AG09319 (cell line): Measurements from ENCODE around the gene CUL4A.
"Not testable (repeated sequence)": the region's sequence is repeated elsewhere in the genome, so short reads cannot be mapped to it uniquely, and the experiment has no call there.

Experiments
- DNase-seq: peaks from one replicate; pipeline ENCODE4 v3.0.0-alpha.2; 2010; ENCODE audit warnings: low read depth; ENCODE audit errors: extremely low read depth
- CTCF ChIP-seq: IDR thresholded peaks from 2 replicates; pipeline ENCODE4 v1.5.1; 2011; ENCODE audit warnings: low read depth, mild to moderate bottlenecking, inconsistent platforms, low read length, moderate library complexity

The CUL4A gene

GRCh38 chr13:113307491-113307890, 98.1 kb downstream of the CUL4A start:
- no peak for DNase-seq
- no peak for TF ChIP-seq CTCF

GRCh38 chr13:113309473-113309872, 100.1 kb downstream of the CUL4A start:
- DNase-seq, result no peak
- TF ChIP-seq CTCF, result no peak

GRCh38 chr13:113314112-113314511, 104.7 kb downstream of the CUL4A start:
- DNase-seq, result not testable (repeated sequence)

- not testable (repeated sequence) for DNase-seq
Measured at GRCh38 chr13:113314895-113315470, 105.6 kb downstream of the CUL4A start.

GRCh38 chr13:113315992-113316391, 106.6 kb downstream of the CUL4A start:
- DNase-seq, result no peak
- no peak for TF ChIP-seq CTCF
